ENCODE results near the gene RBM5.

Gene RBM5

GRCh38 chr3:50133283-50133615 is 44.5 kb downstream of the RBM5 start:
- Histone ChIP-seq H3K9ac (no peak overlapping the region), H3K79me2 (ENCODE audit: insufficient read depth, low read depth) (no peaks in the 10 kb centered on the region), H4K20me1 (ENCODE audit: insufficient read depth) (no peaks in the 10 kb centered on the region), H3K4me1 (ENCODE audit: low read depth, poor library complexity, severe bottlenecking) (no peaks in the 10 kb centered on the region), H3K4me2 (no peak overlapping the region), H3K36me3 (ENCODE audit: insufficient read depth) (no peaks in the 10 kb centered on the region), H2AFZ (ENCODE audit: low read depth) (no peak overlapping the region), H3K27ac (no peak overlapping the region), H3K4me3 (IDR thresholded peaks at IDR 0.05; ENCODE audit: insufficient read depth, low read depth, low read length) (no peak overlapping the region), H3K27me3 (ENCODE audit: insufficient read depth, low read depth) (peaks cover 3% of the 10 kb centered on the region; the same call in 1 of the 2 replicates)
- TF ChIP-seq, protein P1, sequence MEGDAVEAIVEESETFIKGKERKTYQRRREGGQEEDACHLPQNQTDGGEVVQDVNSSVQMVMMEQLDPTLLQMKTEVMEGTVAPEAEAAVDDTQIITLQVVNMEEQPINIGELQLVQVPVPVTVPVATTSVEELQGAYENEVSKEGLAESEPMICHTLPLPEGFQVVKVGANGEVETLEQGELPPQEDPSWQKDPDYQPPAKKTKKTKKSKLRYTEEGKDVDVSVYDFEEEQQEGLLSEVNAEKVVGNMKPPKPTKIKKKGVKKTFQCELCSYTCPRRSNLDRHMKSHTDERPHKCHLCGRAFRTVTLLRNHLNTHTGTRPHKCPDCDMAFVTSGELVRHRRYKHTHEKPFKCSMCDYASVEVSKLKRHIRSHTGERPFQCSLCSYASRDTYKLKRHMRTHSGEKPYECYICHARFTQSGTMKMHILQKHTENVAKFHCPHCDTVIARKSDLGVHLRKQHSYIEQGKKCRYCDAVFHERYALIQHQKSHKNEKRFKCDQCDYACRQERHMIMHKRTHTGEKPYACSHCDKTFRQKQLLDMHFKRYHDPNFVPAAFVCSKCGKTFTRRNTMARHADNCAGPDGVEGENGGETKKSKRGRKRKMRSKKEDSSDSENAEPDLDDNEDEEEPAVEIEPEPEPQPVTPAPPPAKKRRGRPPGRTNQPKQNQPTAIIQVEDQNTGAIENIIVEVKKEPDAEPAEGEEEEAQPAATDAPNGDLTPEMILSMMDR (conservative IDR thresholded peaks at IDR 0.05; ENCODE audit: low read depth, low read length): no peak

DNA sequence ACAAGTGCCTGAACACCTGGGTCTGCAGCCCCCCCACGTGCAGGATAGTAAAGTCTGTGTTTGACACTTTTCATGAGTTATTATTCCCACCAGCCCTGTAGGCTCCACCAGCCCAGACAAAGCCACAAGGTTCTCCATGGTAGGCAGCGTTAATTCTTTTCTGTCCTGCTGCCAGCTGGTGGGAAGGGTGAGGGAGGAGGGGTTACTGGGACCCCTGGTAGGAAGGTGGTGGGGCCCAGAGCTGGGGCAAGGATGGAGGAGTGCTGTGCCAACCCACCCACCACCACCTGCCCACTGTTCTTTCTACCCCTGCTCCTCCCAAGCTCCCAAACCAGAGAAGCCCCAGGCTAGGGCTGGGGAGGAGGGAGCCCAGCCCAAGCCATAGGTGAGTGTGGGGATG is 45.6 kb downstream of the RBM5 start:
- TF ChIP-seq, protein P1 (conservative IDR thresholded peaks at IDR 0.05; ENCODE audit: low read depth, low read length): no peak
- H3K27me3 ChIP-seq (ENCODE audit: insufficient read depth, low read depth): peaks cover 6% of the 10 kb centered on the region; the same call in 1 of the 2 replicates
- no peaks in the 10 kb centered on the region for H4K20me1 ChIP-seq (ENCODE audit: insufficient read depth)
- H3K9ac ChIP-seq: no peak overlapping the region
- no peak overlapping the region for H3K27ac ChIP-seq
- no peaks in the 10 kb centered on the region for H3K79me2 ChIP-seq (ENCODE audit: insufficient read depth, low read depth)
- no peak overlapping the region for H2AFZ ChIP-seq (ENCODE audit: low read depth)
- no peaks in the 10 kb centered on the region for H3K36me3 ChIP-seq (ENCODE audit: insufficient read depth)
- no peaks in the 10 kb centered on the region for H3K4me1 ChIP-seq (ENCODE audit: low read depth, poor library complexity, severe bottlenecking)
- H3K4me2 ChIP-seq: no peak overlapping the region
- H3K4me3 ChIP-seq (IDR thresholded peaks at IDR 0.05; ENCODE audit: insufficient read depth, low read depth, low read length): no peak overlapping the region

- no peaks in the 10 kb centered on the region for H3K36me3 ChIP-seq (ENCODE audit: insufficient read depth)
- H3K4me2 ChIP-seq: no peak overlapping the region
- no peaks in the 10 kb centered on the region for H3K79me2 ChIP-seq (ENCODE audit: insufficient read depth, low read depth)
- H3K27ac ChIP-seq: no peak overlapping the region
- no peaks in the 10 kb centered on the region for H3K4me1 ChIP-seq (ENCODE audit: low read depth, poor library complexity, severe bottlenecking)
- no peak overlapping the region for H2AFZ ChIP-seq (ENCODE audit: low read depth)
- TF ChIP-seq, protein P1 (conservative IDR thresholded peaks at IDR 0.05; ENCODE audit: low read depth, low read length): no peak
- H4K20me1 ChIP-seq (ENCODE audit: insufficient read depth): no peaks in the 10 kb centered on the region
- peaks cover 6% of the 10 kb centered on the region; the same call in 1 of the 2 replicates for H3K27me3 ChIP-seq (ENCODE audit: insufficient read depth, low read depth)
- H3K4me3 ChIP-seq (IDR thresholded peaks at IDR 0.05; ENCODE audit: insufficient read depth, low read depth, low read length): no peak overlapping the region
- H3K9ac ChIP-seq: no peak overlapping the region
Measured at GRCh38 chr3:50135964-50136363, 47.2 kb downstream of the RBM5 start.

- TF ChIP-seq, protein P1 (conservative IDR thresholded peaks at IDR 0.05; ENCODE audit: low read depth, low read length): no peak
- Histone ChIP-seq H3K9ac (no peak overlapping the region), H3K4me2 (no peak overlapping the region)
Measured at GRCh38 chr3:50136714-50137405, 48.1 kb downstream of the RBM5 start.

More at GRCh38 chr3:50136714-50137405, 48.1 kb downstream of the RBM5 start:
- H3K27me3 ChIP-seq (ENCODE audit: insufficient read depth, low read depth): peaks cover 6% of the 10 kb centered on the region; the same call in 1 of the 2 replicates
- no peaks in the 10 kb centered on the region for H3K4me1 ChIP-seq (ENCODE audit: low read depth, poor library complexity, severe bottlenecking)
- no peaks in the 10 kb centered on the region for H4K20me1 ChIP-seq (ENCODE audit: insufficient read depth)
- H2AFZ ChIP-seq (ENCODE audit: low read depth): no peak overlapping the region
- H3K36me3 ChIP-seq (ENCODE audit: insufficient read depth): no peaks in the 10 kb centered on the region
- no peaks in the 10 kb centered on the region for H3K79me2 ChIP-seq (ENCODE audit: insufficient read depth, low read depth)
- no peak overlapping the region for H3K4me3 ChIP-seq (IDR thresholded peaks at IDR 0.05; ENCODE audit: insufficient read depth, low read depth, low read length)
- no peak overlapping the region for H3K27ac ChIP-seq

Data from KMS-11 (cell line).